GM19099 (cell line): ENCODE measurements around the gene CRY2.

Experiments used
- POLR2A ChIP-seq: IDR thresholded peaks from 3 replicates; pipeline ENCODE4 v1.6.1; 2011; ENCODE audit warnings: low read depth; ENCODE audit not compliant: insufficient read length; ENCODE audit errors: extremely low read depth

CRY2 gene

GRCh38 chr11:45809456-45810395 lies 37.5 kb upstream of the CRY2 start:
- no peak for TF ChIP-seq POLR2A

GRCh38 chr11:45810431-45811108 lies 36.7 kb upstream of the CRY2 start:
- TF ChIP-seq POLR2A, result no peak

DNA sequence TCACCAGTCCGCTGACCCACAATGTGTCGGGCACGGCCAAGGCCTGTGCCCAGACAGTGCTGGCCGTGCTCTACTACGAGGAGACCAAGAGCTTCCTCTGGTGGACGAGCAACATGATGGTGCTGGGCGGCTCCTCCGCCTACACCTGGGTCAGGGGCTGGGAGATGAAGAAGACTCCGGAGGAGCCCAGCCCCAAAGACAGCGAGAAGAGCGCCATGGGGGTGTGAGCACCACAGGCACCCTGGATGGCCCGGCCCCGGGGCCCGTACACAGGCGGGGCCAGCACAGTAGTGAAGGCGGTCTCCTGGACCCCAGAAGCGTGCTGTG lies 36.2 kb upstream of the CRY2 start:
- TF ChIP-seq POLR2A, result no peak

DNA sequence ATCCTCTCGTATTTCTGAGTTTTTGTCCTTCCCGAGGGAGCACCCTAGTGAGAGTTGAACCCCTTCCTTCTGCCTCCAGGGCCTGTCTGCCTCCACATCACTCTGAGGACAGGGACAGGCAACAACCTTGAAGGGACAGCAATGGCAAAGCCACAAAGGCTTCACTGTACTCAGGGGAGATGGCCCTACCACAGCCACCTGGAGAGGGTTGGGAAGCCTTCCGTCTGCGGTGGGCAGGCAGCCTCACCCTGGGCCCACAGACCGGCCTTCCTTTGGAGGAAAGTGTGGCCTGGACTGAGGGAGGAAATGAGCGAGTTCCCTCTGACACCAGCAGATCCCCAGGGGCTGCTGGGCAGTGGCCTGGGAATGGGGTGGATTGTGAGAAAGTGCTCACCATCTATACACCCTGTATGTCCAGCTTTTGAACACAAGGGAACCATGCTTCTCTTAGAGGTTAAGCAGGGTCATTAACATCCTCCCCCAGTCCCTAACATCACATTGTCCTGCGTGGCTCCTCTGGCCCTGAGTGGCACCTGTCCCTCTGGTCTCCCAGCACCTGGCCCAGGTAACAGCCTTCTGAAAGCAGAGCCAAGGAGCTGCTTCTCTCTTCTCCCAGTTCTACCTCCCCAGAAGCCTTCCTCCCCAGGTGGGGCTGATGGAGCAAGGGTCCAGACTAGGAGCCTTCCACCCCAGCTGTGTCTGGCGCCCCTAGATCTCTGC lies 35.5 kb upstream of the CRY2 start:
- TF ChIP-seq POLR2A, result no peak

DNA sequence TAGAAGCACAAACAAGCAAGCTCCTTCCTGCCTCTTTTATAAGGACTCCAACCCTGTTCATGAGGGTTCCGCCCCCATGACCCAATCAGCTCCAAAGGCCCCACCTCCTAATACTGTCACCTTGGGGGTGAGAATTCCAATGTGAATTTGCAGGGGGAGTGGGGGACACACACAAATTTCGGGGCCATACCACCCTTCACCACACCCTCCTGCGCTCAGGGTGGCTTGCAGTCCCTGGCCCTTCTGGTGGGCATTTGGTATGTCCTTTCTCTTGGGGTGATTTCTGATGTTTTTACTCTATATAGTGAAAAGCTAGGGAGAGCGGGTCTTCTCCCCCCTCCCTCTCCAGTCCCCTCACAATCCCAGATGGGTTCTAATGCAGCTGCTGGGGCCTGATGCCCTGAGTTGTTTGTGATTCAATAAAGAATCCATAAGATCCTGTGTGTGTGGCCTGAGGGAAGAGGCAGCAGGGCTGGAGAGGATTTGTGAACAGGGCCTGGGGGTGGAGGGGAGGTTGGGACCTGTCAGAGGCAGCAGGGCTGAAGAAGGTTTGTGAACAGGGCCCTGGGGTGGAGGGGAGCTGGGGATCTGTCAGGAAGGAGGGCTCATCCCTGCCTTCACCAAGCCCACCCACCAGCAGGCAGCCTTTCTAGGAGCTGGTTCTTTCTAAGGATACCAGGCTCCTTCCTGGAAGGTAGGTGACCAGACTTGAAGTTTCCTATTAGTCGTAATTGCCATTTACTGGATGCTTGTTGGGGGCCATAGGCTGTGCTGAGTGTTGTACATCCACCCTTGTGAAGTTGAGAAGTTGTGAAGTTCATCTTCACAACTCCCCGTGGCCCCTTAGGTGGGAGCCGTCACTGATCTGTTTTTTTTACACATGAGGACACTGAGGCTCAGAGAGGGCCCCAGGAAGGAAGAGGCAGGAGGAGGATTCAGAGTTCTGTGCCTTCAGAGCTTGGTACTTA lies 34.4 kb upstream of the CRY2 start:
- TF ChIP-seq POLR2A, result no peak

- no peak for TF ChIP-seq POLR2A
Measured at GRCh38 chr11:45815747-45816146, 31.5 kb upstream of the CRY2 start.

DNA sequence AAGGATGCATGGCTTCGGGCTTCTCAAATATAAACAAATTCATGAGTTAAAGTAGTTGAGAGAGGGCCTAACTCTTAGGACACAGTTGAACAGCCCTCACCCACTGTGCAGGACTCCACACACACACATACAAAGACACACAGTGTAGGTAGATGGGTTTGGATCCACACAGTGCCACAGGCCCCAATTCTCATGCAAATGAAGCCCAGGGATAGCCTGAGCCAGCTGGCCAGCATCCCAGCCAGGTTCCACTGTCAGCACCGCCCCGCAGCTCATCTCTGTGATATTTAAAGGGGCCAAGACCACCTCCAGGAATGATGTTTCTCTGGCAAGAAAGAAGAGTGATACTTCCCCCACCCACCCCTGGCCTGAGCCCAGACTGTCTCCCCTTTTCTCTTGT lies 30.7 kb upstream of the CRY2 start:
- no peak for TF ChIP-seq POLR2A

DNA sequence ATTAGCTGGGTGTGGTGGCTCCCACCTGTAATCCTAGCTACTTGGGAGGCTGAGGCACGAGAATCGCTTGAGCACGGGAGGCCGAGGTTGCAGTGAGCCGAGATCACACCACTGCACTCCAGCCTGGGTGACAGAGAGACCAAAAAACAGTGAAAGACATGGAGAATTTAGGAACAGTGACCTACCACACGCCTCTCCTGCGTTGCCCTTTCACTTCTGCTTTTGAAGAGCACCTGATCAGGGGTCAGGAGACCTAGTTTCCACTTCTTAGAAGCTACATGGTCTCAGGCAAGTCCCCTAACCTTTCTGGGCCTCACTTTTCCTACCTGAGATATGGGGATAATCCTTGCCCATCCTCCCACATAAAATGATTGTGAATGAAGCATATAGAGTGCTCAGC lies 30.1 kb upstream of the CRY2 start:
- TF ChIP-seq POLR2A, result no peak

DNA sequence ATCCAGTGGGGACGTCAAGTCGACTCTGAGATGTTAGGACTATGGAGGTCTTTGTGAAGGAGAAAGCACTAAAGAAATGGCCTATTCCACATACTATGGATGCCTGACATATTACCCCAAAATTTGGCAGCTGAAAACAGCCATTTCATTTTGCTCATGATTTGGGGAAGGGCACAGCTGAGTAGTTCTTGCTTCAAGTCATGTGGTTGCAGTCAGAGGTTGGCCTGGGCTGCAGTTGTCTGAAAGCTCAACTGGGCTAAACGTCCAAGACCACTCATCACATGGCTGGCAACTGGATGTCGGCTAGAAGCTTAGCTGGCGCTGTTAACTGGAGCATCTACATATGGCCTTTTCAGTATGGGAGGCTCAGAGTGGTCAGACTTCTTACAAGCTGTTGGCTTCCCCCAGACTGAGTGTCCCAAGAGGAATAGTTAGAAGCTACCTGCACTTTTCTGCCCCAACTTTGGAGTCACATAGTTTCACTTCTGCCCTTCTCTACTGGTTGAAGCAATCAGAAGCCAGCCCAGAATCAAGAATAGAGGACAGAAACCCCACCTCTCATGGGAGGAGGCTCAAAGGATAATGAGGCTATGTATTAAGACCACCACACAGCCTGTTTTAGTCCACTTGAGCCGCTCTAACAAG lies 28.2 kb upstream of the CRY2 start:
- no peak for TF ChIP-seq POLR2A

DNA sequence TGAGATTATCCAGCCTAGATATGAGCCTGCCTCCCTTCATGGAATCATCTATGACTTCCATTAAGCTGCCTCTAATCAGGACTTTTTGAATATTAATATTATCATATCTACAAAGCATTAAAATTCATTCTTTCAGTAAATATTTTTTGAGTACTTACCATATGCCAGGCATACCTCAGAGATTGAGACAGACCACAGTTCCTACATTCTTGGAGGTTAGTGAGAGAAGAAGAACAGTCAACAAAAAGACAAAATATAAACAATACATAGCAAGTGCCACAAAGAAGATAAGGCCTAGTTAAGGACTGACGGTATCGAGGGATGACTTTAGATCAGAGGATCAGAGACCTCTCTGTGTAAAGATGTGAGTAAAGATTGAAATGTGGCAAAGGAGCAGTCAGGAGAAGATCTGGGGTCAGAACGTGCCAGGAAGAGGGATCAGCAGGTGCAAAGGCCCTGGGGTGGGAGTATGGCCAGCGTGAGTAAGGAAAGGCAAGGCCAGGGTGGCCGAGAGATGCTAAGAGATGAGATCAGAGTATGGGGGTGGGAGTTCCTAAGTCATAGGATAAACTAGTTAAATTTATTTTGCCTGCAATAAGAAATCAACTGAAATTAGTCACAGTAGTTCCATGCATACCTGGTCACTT lies 26.9 kb upstream of the CRY2 start:
- TF ChIP-seq POLR2A, result no peak

DNA sequence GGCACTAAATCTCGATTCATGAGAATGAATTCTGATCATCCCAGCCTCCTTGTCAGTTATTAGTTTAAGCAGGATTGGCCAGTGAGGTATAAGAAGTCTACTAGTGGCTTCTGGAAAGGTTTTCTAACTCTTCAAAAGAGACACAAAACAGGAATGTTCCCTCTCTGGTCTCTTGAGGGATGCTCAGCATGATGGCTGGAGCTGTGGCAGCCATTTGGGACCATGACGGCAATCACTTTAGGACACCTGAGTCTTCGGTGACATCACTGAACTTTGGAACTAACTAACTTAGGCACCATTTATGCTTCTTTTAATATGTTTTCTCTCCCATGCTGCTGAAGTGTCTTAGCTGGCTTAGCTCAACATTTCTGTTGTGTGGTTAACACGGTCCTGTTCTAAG lies 20.2 kb upstream of the CRY2 start:
- TF ChIP-seq POLR2A, result no peak

- TF ChIP-seq POLR2A, result no peak
Measured at GRCh38 chr11:45828996-45829395, 18.3 kb upstream of the CRY2 start.

GRCh38 chr11:45830596-45830995 lies 16.7 kb upstream of the CRY2 start:
- TF ChIP-seq POLR2A, result no peak
